Smooth muscle cell (in vitro differentiated cells): ENCODE measurements around the gene ALPG. TPM values are rescaled to one million over a fixed set of nuclear protein-coding genes. Genes with fewer than 3 reads are reported as not detected.

Source experiments
- DNase-seq: peaks from one replicate; lab custom pipeline; 2025; ENCODE audit not compliant: unreplicated experiment; lab: John Stamatoyannopoulos, UW
- H2AFZ ChIP-seq: fragments of 200-600 bp; sonication (generic); 2 replicates; pipeline ENCODE4 v1.6.0; 2016; ENCODE audit warnings: antibody characterized with exemption, low read depth, mild to moderate bottlenecking
- H3F3A ChIP-seq: fragments of 200-600 bp; sonication (generic); 2 replicates; pipeline ENCODE4 v1.6.0; 2017; ENCODE audit warnings: antibody characterized with exemption, low read depth
- H3K27ac ChIP-seq: fragments of 200-600 bp; sonication (generic); 2 replicates; pipeline ENCODE4 v1.5.1; 2016; ENCODE audit warnings: low read depth, mild to moderate bottlenecking
- H3K27me3 ChIP-seq: fragments of 200-600 bp; sonication (generic); 2 replicates; pipeline ENCODE4 v1.6.1; 2016; ENCODE audit warnings: low read depth, mild to moderate bottlenecking
- H3K36me3 ChIP-seq: fragments of 200-600 bp; sonication (generic); 2 replicates; pipeline ENCODE4 v1.5.1; 2016; ENCODE audit warnings: low read depth
- H3K4me1 ChIP-seq: fragments of 200-600 bp; sonication (generic); 2 replicates; pipeline ENCODE4 v1.5.1; 2016; ENCODE audit warnings: low read depth
- H3K4me2 ChIP-seq: fragments of 200-600 bp; sonication (generic); 2 replicates; pipeline ENCODE4 v1.6.0; 2016; ENCODE audit warnings: mild to moderate bottlenecking
- H3K4me3 ChIP-seq: fragments of 200-600 bp; sonication (generic); 2 replicates; pipeline ENCODE4 v1.5.1; 2016; ENCODE audit warnings: mild to moderate bottlenecking
- H3K79me2 ChIP-seq: fragments of 200-600 bp; sonication (generic); 2 replicates; pipeline ENCODE4 v1.6.0; 2016; ENCODE audit warnings: low read depth, mild to moderate bottlenecking
- H3K9ac ChIP-seq: fragments of 200-600 bp; sonication (generic); 2 replicates; pipeline ENCODE4 v1.6.0; 2016; ENCODE audit warnings: low read depth
- H3K9me3 ChIP-seq: fragments of 200-600 bp; sonication (generic); replicated peaks from 2 replicates; pipeline ENCODE4 v1.5.1; 2016; ENCODE audit warnings: low read depth
- H4K20me1 ChIP-seq: fragments of 200-600 bp; sonication (generic); 2 replicates; pipeline ENCODE4 v1.6.0; 2016; ENCODE audit warnings: low read depth
- WGBS: methylation state at CpG from one replicate; pipeline ENCODE4 v1.1.7; 2016; ENCODE audit warnings: low lambda C conversion rate; 5-methylcytosine and 5-hydroxymethylcytosine counted together
- polyA plus RNA-seq: library from polyadenylated mRNA; unstranded; fragments of >200 nt; fragmentation: Nextera tagmentation; extraction: Ambion mirVana; gene quantifications from 2 replicates; pipeline ENCODE4 v1.2.1, GENCODE V29; 2016
- total RNA-seq: library from RNA; depleted of rRNA; stranded (reverse); fragments of >200 nt; gene quantifications from 2 replicates; pipeline ENCODE4 v1.2.3, GENCODE V29; 2014
- TF ChIP-seq, protein P1 (sequence below): fragments of 200-600 bp; sonication (generic); IDR thresholded peaks from 2 replicates; pipeline ENCODE4 v1.5.1; 2017; ENCODE audit warnings: borderline replicate concordance, mild to moderate bottlenecking, antibody characterized with exemption; ENCODE audit not compliant: insufficient read depth, poor library complexity, severe bottlenecking

Gene ALPG
- total and polyA plus RNA-seq, 2 experiments from 2014 or later, result not detected

DNA sequence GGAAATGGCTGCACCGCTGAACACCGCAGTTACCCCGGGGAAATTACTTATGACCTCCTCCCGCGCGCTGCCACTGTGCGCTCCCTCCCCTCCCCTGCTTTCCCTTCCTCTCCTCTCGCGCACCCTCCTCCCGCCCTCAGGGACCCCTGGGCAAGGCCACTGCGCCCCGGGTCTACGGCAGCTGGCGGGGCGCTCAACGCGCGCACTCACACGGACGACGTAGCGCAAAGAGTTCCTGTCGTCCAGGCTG, 20.2 kb upstream of the ALPG start:
- H3K27ac ChIP-seq, result peak overlapping the region; percentile 82

DNA sequence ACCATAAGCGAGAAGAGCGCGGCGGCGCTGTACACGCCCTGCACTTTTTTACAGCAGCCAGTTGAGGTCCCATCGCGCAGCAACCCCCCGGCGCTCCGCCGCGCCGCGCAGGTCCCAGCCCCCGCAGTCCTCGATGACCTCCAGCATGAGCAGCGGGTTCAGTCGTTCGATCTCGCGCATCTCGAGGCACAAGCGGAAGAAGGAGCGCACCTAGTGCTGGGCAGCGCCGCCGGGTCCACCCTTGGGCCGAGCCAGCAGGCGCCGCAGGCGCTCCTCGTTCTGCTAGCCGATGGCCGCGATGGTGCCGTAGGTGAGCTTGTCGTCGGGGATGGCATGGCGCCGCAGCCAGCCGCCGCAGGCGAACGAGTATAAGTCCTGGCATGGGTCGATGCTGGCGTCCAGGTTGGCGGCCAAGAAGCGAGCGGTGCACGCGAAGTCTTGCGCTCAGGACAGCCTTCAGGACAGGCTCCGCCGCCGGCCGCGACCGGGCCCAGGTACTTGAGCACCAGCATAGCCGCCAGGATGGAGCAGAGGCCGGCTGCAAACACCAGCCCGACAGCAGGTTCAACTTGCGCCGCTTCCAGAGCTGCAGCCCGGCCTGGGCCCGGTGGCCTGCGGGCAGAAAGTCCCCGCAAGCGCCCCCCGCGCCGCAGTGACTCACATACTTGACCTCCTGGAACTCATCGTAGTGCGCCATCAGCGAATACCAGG, 19.7 kb upstream of the ALPG start:
- H3K9me3 ChIP-seq, result no peaks in the 10 kb centered on the region
- H3K4me2 ChIP-seq, result peak overlapping the region; percentile 68
- peaks cover 11% of the 10 kb centered on the region for H3K27me3 ChIP-seq
- H3K79me2 ChIP-seq, result no peaks in the 10 kb centered on the region
- TF ChIP-seq, protein P1, sequence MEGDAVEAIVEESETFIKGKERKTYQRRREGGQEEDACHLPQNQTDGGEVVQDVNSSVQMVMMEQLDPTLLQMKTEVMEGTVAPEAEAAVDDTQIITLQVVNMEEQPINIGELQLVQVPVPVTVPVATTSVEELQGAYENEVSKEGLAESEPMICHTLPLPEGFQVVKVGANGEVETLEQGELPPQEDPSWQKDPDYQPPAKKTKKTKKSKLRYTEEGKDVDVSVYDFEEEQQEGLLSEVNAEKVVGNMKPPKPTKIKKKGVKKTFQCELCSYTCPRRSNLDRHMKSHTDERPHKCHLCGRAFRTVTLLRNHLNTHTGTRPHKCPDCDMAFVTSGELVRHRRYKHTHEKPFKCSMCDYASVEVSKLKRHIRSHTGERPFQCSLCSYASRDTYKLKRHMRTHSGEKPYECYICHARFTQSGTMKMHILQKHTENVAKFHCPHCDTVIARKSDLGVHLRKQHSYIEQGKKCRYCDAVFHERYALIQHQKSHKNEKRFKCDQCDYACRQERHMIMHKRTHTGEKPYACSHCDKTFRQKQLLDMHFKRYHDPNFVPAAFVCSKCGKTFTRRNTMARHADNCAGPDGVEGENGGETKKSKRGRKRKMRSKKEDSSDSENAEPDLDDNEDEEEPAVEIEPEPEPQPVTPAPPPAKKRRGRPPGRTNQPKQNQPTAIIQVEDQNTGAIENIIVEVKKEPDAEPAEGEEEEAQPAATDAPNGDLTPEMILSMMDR, result no peak
- peak overlapping the region; percentile 82 for H3K27ac ChIP-seq
- H3K4me1 ChIP-seq, result peaks cover 15% of the 10 kb centered on the region
- DNase-seq, result no peak
- H3K4me3 ChIP-seq, result peak overlapping the region; percentile 16
- H3K9ac ChIP-seq, result peak overlapping the region; percentile 67
- H3F3A ChIP-seq, result peaks cover 7% of the 10 kb centered on the region
- H4K20me1 ChIP-seq, result no peaks in the 10 kb centered on the region
- H3K36me3 ChIP-seq, result no peaks in the 10 kb centered on the region
- H2AFZ ChIP-seq, result no peak overlapping the region
- WGBS, result 36% methylated on average over 72 of the region's 75 CpGs

More for the DNA sequence above, 20.2 kb upstream of the ALPG start:
- peaks cover 11% of the 10 kb centered on the region for H3K27me3 ChIP-seq
- H3F3A ChIP-seq, result peaks cover 7% of the 10 kb centered on the region
- H3K4me1 ChIP-seq, result peaks cover 15% of the 10 kb centered on the region
- no peaks in the 10 kb centered on the region for H3K9me3 ChIP-seq
- peak overlapping the region; percentile 10 for H3K4me3 ChIP-seq
- 49% methylated on average over 22 of the region's 23 CpGs for WGBS
- peak overlapping the region; percentile 67 for H3K9ac ChIP-seq
- no peaks in the 10 kb centered on the region for H3K79me2 ChIP-seq
- H3K4me2 ChIP-seq, result peak overlapping the region; percentile 68
- no peaks in the 10 kb centered on the region for H3K36me3 ChIP-seq
- no peaks in the 10 kb centered on the region for H4K20me1 ChIP-seq
- no peak for DNase-seq
- TF ChIP-seq, protein P1, result no peak
- no peak overlapping the region for H2AFZ ChIP-seq

DNA sequence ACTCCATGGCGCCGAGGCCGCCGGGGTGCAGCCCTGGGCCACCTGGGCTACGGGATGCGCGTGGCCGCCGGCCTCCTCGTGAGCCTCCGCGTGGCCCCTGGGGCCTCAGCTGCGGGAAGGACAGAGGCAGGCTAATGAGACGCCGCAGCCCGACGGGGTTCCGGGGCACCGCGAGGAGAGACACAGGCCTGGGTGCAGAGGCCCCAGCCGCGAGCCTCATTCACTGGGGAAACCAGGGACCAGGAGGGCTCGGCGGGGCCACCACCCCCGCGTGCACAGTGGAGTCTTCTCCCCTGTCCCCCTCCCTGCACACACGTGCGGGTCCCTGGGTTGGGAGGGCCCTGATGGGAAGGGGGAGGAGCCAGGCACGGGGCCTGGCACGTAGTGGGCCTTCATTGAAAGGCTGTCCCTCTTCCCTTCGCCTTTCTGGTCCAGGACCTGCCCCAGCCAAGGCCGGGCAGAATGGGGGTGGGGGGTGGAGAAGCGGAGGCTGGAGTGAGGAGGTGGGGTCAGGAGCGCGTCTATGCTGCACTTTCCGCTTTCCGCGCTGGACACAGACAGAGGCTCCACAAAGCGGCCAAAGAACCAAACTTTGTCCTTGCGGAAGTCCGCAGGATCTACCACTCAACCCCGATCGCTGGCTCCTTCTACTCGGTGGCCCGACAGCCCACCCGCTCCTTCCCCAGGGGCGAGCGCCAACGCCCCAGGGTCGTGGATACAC, 19.0 kb upstream of the ALPG start:
- Histone ChIP-seq H3K36me3 (no peaks in the 10 kb centered on the region), H3K4me3 (peak overlapping the region; percentile 16), H3K79me2 (no peaks in the 10 kb centered on the region), H3K9ac (no peak overlapping the region), H3K27me3 (peaks cover 11% of the 10 kb centered on the region), H3K27ac (no peak overlapping the region), H3K4me1 (peaks cover 15% of the 10 kb centered on the region), H3K9me3 (no peaks in the 10 kb centered on the region), H3F3A (peaks cover 7% of the 10 kb centered on the region), H3K4me2 (peak overlapping the region; percentile 68), H4K20me1 (no peaks in the 10 kb centered on the region), H2AFZ (no peak overlapping the region)
- WGBS, result 38% methylated on average over 46 of the region's 50 CpGs
- DNase-seq, result no peak
- TF ChIP-seq, protein P1, result no peak
